HG02840 (cell line): Measurements from ENCODE around the gene SEMA3B.
"Not testable (repeated sequence)": the region's sequence is repeated elsewhere in the genome, so short reads cannot be mapped to it uniquely, and the experiment has no call there.

Experiments
- ATAC-seq: cut with Tn5 transposase; IDR thresholded peaks from one replicate; pipeline ENCODE4 v1.9.1; 2021; ENCODE audit warnings: mild to moderate bottlenecking, moderate library complexity, moderate number of reproducible peaks; ENCODE audit not compliant: unreplicated experiment, low FRiP score

SEMA3B gene

GRCh38 chr3:50268703-50269451 is at the start of gene SEMA3B:
Gene SEMA3B, plus strand, starts transcription at chr3:50269147. Its CDS starts 94 bp downstream, at chr3:50269241.
- ATAC-seq = no peak

- ATAC-seq = no peak
Observed at GRCh38 chr3:50219285-50219684, 49.7 kb upstream of the SEMA3B start.

GRCh38 chr3:50220109-50220508 is 48.8 kb upstream of the SEMA3B start:
- no peak for ATAC-seq

GRCh38 chr3:50221051-50221410 is 47.9 kb upstream of the SEMA3B start:
- no peak for ATAC-seq

GRCh38 chr3:50221411-50222168 is 47.4 kb upstream of the SEMA3B start:
- no peak for ATAC-seq

- ATAC-seq = no peak
Observed at GRCh38 chr3:50222169-50222528, 46.8 kb upstream of the SEMA3B start.

DNA sequence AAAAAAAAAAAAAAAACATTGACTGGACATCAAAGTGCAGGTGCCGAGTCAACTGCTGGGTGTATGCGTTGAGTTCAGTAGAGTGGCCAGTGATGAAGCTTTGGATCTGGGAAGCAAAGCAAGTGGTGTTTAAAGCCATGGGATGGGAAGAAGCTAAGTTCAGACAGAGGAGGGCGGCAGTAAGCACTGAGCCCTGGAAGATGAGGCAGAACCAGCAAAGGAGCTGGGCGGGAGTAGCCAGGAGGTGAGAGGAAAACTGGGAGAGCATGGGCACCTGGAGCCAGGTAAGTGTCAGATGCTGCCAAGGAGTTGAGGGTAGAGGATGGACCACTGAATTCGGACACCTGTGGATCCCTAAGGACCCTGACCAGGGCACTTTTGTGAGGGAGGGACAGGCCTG is 44.3 kb upstream of the SEMA3B start:
- no peak for ATAC-seq

DNA sequence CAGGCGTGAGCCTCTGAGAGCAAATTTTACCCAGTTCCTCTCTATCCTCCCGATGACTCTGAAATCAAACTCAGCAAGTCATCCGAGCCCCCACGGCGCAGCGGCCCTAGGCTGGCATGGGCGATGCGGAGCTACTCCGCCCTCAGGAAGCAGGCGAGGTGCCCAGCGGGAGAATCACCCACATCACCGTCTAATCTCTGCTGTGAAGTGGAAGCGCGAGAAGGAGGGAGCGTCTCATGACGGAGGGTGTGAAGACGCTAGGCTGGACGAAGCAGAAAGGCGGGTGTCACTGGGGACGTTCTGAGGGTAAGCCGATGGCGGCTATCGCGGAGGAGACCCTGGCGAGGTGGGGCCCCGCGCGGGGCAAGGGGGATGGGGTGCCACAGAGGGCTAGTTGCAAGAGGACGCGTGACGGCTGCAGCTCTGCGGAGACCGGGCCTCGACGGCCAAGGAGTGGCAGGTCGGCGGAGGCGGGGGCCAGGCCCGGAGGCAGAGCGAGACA is 42.0 kb upstream of the SEMA3B start:
- ATAC-seq = no peak

DNA sequence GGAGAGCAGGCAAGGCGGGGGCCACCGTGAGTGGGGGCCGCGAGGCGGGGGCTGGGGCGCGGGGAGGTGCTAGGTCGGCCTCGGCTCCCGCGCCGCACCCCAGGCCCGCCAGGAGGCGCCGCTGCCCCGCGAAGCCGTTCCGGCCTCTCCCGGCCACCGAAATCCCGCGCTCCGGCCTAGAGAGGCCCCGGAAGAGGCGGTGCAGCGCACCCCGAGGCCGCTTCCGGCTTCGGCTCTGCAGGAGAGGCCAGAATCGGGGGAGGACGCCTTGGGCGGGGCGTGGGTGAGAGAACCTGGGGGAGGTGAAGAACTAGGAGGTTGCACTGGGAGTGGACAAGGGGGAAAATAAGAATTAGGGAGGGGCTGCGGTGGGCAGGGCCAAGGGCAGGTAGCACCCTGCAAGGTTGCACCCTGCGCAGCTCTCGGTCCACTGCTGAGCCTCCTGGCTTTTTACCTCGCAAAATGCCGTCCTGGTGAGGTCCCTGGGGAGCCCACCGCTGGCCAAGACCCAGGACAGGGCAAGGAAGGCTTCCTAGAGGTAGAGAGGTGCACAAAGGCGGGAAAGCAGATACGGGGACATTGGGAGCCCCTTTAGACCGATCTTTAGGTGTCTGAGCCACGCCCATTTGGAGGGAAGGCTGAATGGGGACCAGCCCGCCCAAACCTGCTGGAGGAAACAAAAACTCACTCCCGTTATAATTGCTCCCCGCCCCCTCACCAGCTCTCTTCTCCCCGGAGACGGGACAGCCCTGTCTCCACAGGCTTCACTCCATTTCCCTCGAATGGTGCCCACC is 41.4 kb upstream of the SEMA3B start:
- ATAC-seq = peak; percentile 69

GRCh38 chr3:50228184-50228763 is 40.7 kb upstream of the SEMA3B start:
- not testable (repeated sequence) for ATAC-seq

- no peak for ATAC-seq
Observed at GRCh38 chr3:50229490-50229889, 39.5 kb upstream of the SEMA3B start.

DNA sequence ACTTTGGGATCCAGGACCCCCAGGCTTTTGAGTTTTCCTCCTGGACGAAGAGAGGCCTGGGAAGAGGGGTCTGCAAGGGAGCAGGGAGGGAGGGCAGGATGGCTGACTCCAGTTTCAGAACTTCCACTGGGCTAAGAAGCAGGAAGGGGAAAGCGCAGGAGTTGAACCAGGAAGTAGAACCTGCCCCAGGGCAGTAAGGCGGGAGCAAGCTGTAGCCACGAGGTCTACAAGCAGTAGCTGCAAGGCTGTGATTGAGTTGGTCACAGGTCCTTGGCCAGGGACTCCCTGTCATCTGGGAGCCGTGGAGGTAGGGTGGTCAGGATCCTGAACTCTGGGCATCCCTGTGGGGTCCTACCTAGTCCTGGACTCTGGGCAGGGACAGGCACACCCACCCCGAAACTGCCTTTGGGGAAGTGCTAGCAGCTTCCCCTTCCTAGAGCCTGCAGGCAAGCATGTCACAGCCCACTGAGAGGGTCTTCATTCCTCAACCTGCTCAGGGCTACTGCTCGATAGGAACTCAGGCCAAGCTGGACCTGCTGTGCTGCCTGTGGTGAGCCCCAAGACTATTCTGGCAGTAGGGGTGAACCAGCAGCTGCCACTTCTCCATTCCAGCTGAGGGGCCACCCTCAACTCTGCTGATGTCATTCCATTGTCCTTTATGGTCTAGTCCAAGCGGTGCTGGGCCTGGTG is 38.7 kb upstream of the SEMA3B start:
- no peak for ATAC-seq

GRCh38 chr3:50230794-50231125 is 38.2 kb upstream of the SEMA3B start:
- ATAC-seq = no peak

- no peak for ATAC-seq
Observed at GRCh38 chr3:50231581-50231980, 37.4 kb upstream of the SEMA3B start.

DNA sequence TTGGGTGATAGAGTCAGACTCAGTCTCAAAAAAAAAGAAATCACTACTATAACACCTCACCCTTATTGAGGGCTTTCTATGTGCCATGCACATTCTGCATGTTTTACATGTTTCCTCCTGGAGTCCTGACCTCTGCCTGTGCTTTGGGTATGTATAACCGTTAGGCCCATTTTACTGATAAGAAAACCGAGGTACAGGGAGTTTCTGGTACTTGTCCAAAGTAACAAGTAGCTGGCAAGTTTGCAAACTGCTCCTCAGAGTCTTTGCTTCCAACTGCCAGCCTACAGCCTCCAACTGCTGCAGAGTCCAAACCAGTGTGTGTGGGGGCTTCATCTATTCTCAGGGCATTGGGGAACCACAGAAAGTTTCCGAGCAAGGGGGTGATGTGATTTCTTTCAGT is 36.6 kb upstream of the SEMA3B start:
- ATAC-seq = no peak

GRCh38 chr3:50233176-50233575 is 35.8 kb upstream of the SEMA3B start:
- ATAC-seq = no peak

DNA sequence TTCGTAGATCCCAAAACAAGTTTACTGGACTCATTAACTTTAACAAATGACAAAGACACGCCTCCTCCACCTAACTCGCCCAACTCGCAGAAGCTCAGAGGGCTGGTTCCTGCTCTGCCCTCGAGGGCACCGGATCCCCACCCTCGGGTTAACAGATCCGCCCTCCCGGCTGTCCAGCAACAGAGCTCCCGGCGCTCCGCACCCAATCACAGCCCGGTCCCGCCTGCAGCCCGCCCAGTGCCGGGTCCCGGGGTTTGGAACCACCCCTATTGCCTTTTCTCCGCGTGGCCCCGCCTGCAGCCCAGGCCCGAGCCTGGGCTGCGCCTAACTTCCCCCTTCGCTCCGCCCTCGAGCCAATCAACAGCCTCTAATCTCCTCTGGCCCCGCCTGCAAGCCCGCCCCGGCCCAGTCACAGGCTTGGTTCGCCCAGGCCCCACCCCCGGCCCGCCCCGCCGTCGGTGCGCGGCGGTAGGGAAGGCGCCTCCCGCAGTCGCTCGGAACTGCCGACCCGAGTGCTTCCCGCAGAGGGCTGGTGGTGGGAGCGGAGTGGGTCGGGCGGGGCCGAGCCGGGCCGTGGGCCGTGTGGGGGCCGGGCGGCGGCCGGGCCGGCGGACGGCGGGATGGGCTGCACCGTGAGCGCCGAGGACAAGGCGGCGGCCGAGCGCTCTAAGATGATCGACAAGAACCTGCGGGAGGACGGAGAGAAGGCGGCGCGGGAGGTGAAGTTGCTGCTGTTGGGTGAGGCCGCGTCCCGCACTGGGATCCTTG is 33.0 kb upstream of the SEMA3B start, which contains the start of gene GNAI2:
TSS of gene GNAI2 (plus strand) at position 489 of the 768 bp plus-strand sequence. CDS start at position 621, 132 bp downstream.
- ATAC-seq = peak; percentile 95

DNA sequence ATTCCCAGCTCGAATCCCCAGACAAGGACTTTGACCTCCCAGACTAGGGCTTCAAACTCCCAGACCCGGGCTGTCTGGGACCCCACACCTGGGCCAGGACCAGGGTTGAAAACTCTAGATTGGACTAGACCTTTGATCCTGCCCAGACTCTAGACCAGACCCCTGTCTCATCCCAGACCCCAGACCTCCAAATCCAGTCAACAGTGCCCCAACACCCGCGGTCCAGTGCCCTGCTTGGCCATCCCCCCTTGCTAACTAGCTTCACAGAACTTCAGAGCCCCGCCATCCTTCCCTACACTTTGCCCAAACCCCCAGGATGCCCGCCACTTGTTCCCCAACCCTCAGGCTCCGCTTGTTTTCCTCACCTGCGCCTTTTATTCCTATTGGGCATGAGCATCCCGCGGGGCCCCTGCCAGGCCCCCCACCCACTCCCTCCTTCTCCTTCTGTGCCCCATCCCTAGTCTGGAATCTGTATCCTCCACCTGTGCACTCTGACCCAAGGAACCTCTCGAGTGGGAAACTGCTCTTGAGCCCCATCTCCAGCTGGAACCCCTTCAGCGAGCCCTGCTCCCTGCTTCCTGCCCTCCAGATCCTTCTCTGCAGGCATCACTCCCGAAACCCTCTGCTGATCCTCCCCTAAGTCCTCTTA is 32.3 kb upstream of the SEMA3B start:
- no peak for ATAC-seq

DNA sequence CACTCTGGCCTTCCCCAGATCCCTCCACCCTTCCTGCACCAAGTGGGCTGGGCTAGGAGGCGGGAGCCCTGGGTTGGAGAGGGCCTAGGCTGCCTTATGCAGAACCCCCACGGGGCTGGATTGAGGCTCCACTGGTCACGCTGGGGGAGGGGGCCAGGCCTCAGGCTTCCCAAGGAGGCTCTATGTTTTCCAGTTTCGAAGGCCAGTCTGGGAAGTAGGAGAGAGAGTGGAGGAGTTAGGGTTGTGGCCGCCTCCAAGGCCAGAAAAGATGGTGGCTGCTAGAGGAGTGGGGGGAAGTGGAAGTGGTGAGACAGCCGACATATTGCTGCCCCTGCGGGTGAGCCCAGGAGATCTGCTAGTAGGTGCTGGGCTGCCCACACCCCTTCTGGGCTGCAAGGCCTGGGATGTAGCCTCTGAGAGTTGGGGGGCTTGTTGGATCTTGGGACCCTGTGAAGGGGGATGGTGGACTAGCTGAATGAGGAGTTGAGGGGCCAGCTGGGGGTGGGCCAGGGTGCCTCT is 31.8 kb upstream of the SEMA3B start:
- no peak for ATAC-seq
